Measurements from ENCODE around the gene KCNK7.

Gene KCNK7

GRCh38 chr11:65629579-65629978 is 34.0 kb upstream of the KCNK7 start:
- Histone ChIP-seq H3K27me3 (ENCODE audit: insufficient read depth, low read length, poor library complexity) (no peaks in the 10 kb centered on the region), H3K36me3 (ENCODE audit: insufficient read depth, low read length) (peaks cover 95% of the 10 kb centered on the region), H3K27ac (ENCODE audit: low read length) (no peak overlapping the region), H3K4me2 (ENCODE audit: insufficient read depth, low read length) (no peak overlapping the region), H3K79me2 (ENCODE audit: insufficient read depth, low read length) (no peaks in the 10 kb centered on the region), H2AFZ (ENCODE audit: low read depth, low read length) (no peak overlapping the region), H3K9me3 (ENCODE audit: insufficient read depth, low read length, severe bottlenecking) (no peaks in the 10 kb centered on the region), H3K4me1 (ENCODE audit: insufficient read depth, low read length) (no peaks in the 10 kb centered on the region), H4K20me1 (ENCODE audit: insufficient read depth, low read length) (peaks cover 27% of the 10 kb centered on the region), H3K4me3 (ENCODE audit: low read depth in 1 of 2, low read length in 2 of 2) (no peak overlapping the region), H3K9ac (ENCODE audit: low read depth, low read length) (no peak overlapping the region)
- DNase-seq (no peak), ATAC-seq (ENCODE audit: insufficient read depth, low read depth) (no peak)
- TF ChIP-seq CTCF (IDR thresholded peaks at IDR 0.05; ENCODE audit: borderline replicate concordance, extremely low read depth, low read length, poor library complexity, severe bottlenecking) (no peak), EZH2 (IDR thresholded peaks at IDR 0.05; ENCODE audit: borderline replicate concordance, low read depth, low read length, severe bottlenecking) (no peak)

- Histone ChIP-seq H3K9ac (ENCODE audit: low read depth, low read length) (no peak overlapping the region), H3K4me1 (ENCODE audit: insufficient read depth, low read length) (no peaks in the 10 kb centered on the region), H3K4me3 (ENCODE audit: low read depth in 1 of 2, low read length in 2 of 2) (no peak overlapping the region), H4K20me1 (ENCODE audit: insufficient read depth, low read length) (peaks cover 25% of the 10 kb centered on the region), H3K27ac (ENCODE audit: low read length) (no peak overlapping the region), H3K27me3 (ENCODE audit: insufficient read depth, low read length, poor library complexity) (no peaks in the 10 kb centered on the region), H3K4me2 (ENCODE audit: insufficient read depth, low read length) (no peak overlapping the region), H3K79me2 (ENCODE audit: insufficient read depth, low read length) (peaks cover 5% of the 10 kb centered on the region; the same call in 1 of the 2 replicates), H3K9me3 (ENCODE audit: insufficient read depth, low read length, severe bottlenecking) (no peaks in the 10 kb centered on the region), H2AFZ (ENCODE audit: low read depth, low read length) (no peak overlapping the region), H3K36me3 (ENCODE audit: insufficient read depth, low read length) (peaks cover 93% of the 10 kb centered on the region)
- TF ChIP-seq CTCF (IDR thresholded peaks at IDR 0.05; ENCODE audit: borderline replicate concordance, extremely low read depth, low read length, poor library complexity, severe bottlenecking) (no peak), EZH2 (IDR thresholded peaks at IDR 0.05; ENCODE audit: borderline replicate concordance, low read depth, low read length, severe bottlenecking) (no peak)
- no peak for DNase-seq
- no peak for ATAC-seq (ENCODE audit: insufficient read depth, low read depth)
These were observed 31.6 kb upstream of the KCNK7 start for GRCh38 chr11:65627202-65627601.

GRCh38 chr11:65625628-65626342 is 30.2 kb upstream of the KCNK7 start:
- H3K27me3 ChIP-seq (ENCODE audit: insufficient read depth, low read length, poor library complexity) = no peaks in the 10 kb centered on the region
- H4K20me1 ChIP-seq (ENCODE audit: insufficient read depth, low read length) = peaks cover 35% of the 10 kb centered on the region
- H3K9me3 ChIP-seq (ENCODE audit: insufficient read depth, low read length, severe bottlenecking) = no peaks in the 10 kb centered on the region
- H3K4me2 ChIP-seq (ENCODE audit: insufficient read depth, low read length) = no peak overlapping the region
- peak; percentile 34 for TF ChIP-seq CTCF (IDR thresholded peaks at IDR 0.05; ENCODE audit: borderline replicate concordance, extremely low read depth, low read length, poor library complexity, severe bottlenecking)
- no peak for TF ChIP-seq EZH2 (IDR thresholded peaks at IDR 0.05; ENCODE audit: borderline replicate concordance, low read depth, low read length, severe bottlenecking)
- H3K27ac ChIP-seq (ENCODE audit: low read length) = no peak overlapping the region
- no peak for DNase-seq
- no peak overlapping the region for H3K9ac ChIP-seq (ENCODE audit: low read depth, low read length)
- no peak overlapping the region for H2AFZ ChIP-seq (ENCODE audit: low read depth, low read length)
- no peak overlapping the region for H3K4me3 ChIP-seq (ENCODE audit: low read depth in 1 of 2, low read length in 2 of 2)
- no peaks in the 10 kb centered on the region for H3K4me1 ChIP-seq (ENCODE audit: insufficient read depth, low read length)
- H3K36me3 ChIP-seq (ENCODE audit: insufficient read depth, low read length) = peaks cover 95% of the 10 kb centered on the region
- ATAC-seq (ENCODE audit: insufficient read depth, low read depth) = no peak
- peaks cover 9% of the 10 kb centered on the region; the same call in 1 of the 2 replicates for H3K79me2 ChIP-seq (ENCODE audit: insufficient read depth, low read length)
